Stimulated activated CD8-positive, alpha-beta memory T cell treated with anti-CD3 and anti-CD28 coated beads, Interleukin-15, amount 100 ng/mL, for 1 hour (primary cell): ENCODE measurements around the gene RANBP17.
"Not testable (repeated sequence)": the region's sequence is repeated elsewhere in the genome, so short reads cannot be mapped to it uniquely, and the experiment has no call there.

ENCODE experiments used
- DNase-seq: peaks from one replicate; pipeline ENCODE4 v3.0.0-alpha.2; 2020; ENCODE audit warnings: low read depth

RANBP17 gene

GRCh38 chr5:170861917-170862766, at the start of gene RANBP17:
RANBP17 (plus strand) TSS chr5:170862018.
- DNase-seq: no peak

GRCh38 chr5:170813231-170813630, 48.6 kb upstream of the RANBP17 start:
- no peak for DNase-seq

- DNase-seq: no peak
Measured at GRCh38 chr5:170817195-170817594, 44.6 kb upstream of the RANBP17 start.

- no peak for DNase-seq
Measured at GRCh38 chr5:170818232-170818631, 43.6 kb upstream of the RANBP17 start.

GRCh38 chr5:170819824-170820223, 42.0 kb upstream of the RANBP17 start:
- no peak for DNase-seq

GRCh38 chr5:170821257-170821800, 40.5 kb upstream of the RANBP17 start:
- DNase-seq: no peak

- no peak for DNase-seq
Measured at GRCh38 chr5:170826117-170826516, 35.7 kb upstream of the RANBP17 start.

- no peak for DNase-seq
Measured at GRCh38 chr5:170832241-170832640, 29.6 kb upstream of the RANBP17 start.

GRCh38 chr5:170833981-170834380, 27.8 kb upstream of the RANBP17 start:
- DNase-seq: not testable (repeated sequence)

GRCh38 chr5:170836226-170836625, 25.6 kb upstream of the RANBP17 start:
- DNase-seq: no peak

- no peak for DNase-seq
Measured at GRCh38 chr5:170843870-170844269, 17.9 kb upstream of the RANBP17 start.

GRCh38 chr5:170844651-170845050, 17.2 kb upstream of the RANBP17 start:
- DNase-seq: no peak

- no peak for DNase-seq
Measured at GRCh38 chr5:170846416-170846815, 15.4 kb upstream of the RANBP17 start.

GRCh38 chr5:170846846-170847245, 15.0 kb upstream of the RANBP17 start:
- no peak for DNase-seq

GRCh38 chr5:170848033-170848432, 13.8 kb upstream of the RANBP17 start:
- no peak for DNase-seq

- no peak for DNase-seq
Measured at GRCh38 chr5:170849374-170849773, 12.4 kb upstream of the RANBP17 start.

- DNase-seq: no peak
Measured at GRCh38 chr5:170854566-170854965, 7.3 kb upstream of the RANBP17 start.

- DNase-seq: no peak
Measured at GRCh38 chr5:170857066-170857465, 4.8 kb upstream of the RANBP17 start.

- DNase-seq: no peak
Measured at GRCh38 chr5:170860415-170860814, 1.4 kb upstream of the RANBP17 start.

- DNase-seq: no peak
Measured at GRCh38 chr5:170860818-170861666, 776 bp upstream of the RANBP17 start.

- DNase-seq: no peak
Measured at GRCh38 chr5:170861667-170861916, 226 bp upstream of the RANBP17 start.

- no peak for DNase-seq
Measured at GRCh38 chr5:170863646-170864045, 1.8 kb downstream of the RANBP17 start.

- no peak for DNase-seq
Measured at GRCh38 chr5:170865622-170866021, 3.8 kb downstream of the RANBP17 start.
